ENCODE results near the gene PAXIP1. TPM values are rescaled to one million over a fixed set of nuclear protein-coding genes. Genes with fewer than 3 reads are reported as not detected.
"Not testable (repeated sequence)": the region's sequence is repeated elsewhere in the genome, so short reads cannot be mapped to it uniquely, and the experiment has no call there.

The PAXIP1 gene
- total RNA-seq, 4 donors from 2014 or later, result 13.5 to 29.6 (median 19.4) TPM

DNA sequence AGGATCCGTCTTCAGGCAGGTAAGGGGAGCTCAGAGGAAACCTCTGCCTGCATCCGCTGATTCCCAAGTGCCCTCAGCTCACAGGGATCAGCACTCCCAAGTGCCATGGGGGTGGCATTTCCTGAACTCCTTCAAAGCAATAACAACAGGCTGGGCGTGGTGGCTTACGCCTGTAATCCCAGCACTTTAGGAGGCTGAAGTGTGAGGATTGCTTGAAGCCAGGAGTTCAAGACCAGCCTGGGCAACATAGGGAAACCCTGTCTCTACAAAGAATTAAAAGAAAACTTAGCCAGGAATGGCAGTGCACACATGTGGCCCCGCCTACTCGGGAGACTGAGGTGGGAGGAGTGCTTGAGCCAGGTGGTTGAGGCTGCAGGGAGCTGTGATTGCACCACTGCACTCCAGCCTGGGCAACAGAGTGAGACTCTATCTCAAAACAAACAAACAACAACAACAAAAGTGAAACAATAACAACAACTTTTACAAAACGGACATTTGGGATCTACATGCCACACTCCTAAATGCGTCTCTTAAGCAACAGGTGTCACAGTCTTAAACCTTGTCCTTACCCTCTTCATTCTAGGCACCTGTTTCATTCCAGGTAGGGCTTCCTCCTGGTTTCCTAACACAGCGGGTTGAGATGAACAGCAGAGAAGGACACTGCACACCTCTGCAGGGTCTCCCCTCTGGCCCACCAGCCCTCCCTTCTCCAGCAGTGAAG is 73.8 kb downstream of the PAXIP1 start:
- H3K4me1 ChIP-seq, result peaks cover 16% of the 10 kb centered on the region
- no peaks in the 10 kb centered on the region for H3K36me3 ChIP-seq
- H3K27ac ChIP-seq, result peak overlapping the region; percentile 84
- no peaks in the 10 kb centered on the region for H3K9me3 ChIP-seq
- WGBS, result 51% methylated on average over 8 of the region's 9 CpGs
- H3K27me3 ChIP-seq, result no peaks in the 10 kb centered on the region
- no peak for DNase-seq (ENCODE audit: low spot score in 2 of 2)
- TF ChIP-seq EP300 (IDR thresholded peaks at IDR 0.05), result no peak
- TF ChIP-seq, protein P1, sequence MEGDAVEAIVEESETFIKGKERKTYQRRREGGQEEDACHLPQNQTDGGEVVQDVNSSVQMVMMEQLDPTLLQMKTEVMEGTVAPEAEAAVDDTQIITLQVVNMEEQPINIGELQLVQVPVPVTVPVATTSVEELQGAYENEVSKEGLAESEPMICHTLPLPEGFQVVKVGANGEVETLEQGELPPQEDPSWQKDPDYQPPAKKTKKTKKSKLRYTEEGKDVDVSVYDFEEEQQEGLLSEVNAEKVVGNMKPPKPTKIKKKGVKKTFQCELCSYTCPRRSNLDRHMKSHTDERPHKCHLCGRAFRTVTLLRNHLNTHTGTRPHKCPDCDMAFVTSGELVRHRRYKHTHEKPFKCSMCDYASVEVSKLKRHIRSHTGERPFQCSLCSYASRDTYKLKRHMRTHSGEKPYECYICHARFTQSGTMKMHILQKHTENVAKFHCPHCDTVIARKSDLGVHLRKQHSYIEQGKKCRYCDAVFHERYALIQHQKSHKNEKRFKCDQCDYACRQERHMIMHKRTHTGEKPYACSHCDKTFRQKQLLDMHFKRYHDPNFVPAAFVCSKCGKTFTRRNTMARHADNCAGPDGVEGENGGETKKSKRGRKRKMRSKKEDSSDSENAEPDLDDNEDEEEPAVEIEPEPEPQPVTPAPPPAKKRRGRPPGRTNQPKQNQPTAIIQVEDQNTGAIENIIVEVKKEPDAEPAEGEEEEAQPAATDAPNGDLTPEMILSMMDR (IDR thresholded peaks at IDR 0.05), result no peak
- TF ChIP-seq POLR2AphosphoS5 (IDR thresholded peaks at IDR 0.05), result no peak
- no peak for TF ChIP-seq POLR2A (IDR thresholded peaks at IDR 0.05)
- peak overlapping the region; percentile 62 for H3K4me3 ChIP-seq

DNA sequence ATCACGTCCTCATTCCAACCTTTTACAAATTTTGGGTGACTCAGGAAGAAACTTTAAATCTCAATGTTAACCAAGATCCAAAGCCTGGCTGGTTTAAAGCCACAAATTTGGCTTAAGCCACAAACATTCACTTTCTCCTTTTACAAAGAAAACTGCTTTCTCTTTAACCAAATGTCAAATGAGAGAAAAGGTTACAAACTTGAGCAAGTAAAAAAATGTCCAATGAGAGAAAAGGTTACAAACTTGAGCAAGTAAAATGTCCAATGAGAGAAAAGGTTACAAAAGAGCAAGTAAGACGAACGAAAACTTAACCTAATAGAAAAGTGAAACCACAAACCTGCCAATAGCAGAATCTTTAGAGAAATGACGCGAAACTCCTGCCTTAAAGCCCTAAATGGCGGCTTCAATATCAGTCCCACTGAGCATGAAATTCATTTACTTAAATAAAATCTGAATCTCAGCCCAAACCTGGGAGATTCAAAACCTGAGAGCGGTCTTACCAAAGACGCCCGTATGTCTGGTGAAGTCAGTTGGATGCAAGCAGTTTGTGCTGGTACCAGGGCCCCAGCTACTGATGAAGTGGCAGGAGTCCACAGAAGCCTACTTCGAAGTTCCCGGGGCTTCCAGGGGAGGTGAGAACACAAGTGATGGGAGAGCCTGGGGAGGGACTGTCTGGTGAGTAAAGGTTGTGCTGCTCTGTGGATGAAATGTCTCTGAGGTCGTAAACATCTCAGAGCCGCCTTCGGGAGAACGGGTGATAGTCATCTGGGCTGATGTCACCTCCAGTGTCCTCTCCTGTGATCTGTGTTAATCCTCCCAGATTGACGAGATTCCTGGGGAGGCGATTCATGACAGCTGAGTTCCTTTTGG is 74.6 kb downstream of the PAXIP1 start:
- DNase-seq (ENCODE audit: low spot score in 2 of 2), result no peak
- Histone ChIP-seq H3K27ac (peak overlapping the region; percentile 84), H3K36me3 (no peaks in the 10 kb centered on the region), H3K4me1 (peaks cover 16% of the 10 kb centered on the region), H3K27me3 (no peaks in the 10 kb centered on the region), H3K4me3 (peak overlapping the region; percentile 62), H3K9me3 (no peaks in the 10 kb centered on the region)
- TF ChIP-seq POLR2AphosphoS5 (IDR thresholded peaks at IDR 0.05) (no peak), POLR2A (IDR thresholded peaks at IDR 0.05) (no peak), EP300 (IDR thresholded peaks at IDR 0.05) (no peak)
- TF ChIP-seq, protein P1 (IDR thresholded peaks at IDR 0.05), result no peak
- 1% methylated on average over 17 of the region's 17 CpGs for WGBS

DNA sequence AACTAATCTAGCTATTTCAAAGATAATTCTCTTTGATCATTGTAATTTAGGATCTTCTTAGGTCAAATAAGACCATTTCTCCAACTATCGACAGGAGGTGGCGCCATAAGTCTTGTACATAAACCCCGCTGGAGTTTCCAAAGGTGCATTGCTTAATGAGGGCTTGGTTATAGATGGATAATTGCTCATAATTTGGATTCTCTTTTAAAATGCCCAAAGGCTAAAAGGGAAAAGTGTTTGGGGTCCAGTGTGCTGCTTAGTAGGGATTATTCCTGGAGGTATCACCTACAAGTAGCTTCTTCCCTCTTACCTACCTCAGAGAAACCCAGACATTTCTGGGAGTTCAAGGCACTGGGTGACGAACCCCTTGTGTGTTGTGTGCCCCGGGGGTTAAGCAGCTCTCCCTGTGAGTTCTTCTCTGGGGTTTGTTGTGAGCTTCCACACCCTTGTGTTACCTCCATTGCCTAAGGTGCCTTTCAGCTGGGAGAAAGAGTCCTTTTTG is 75.2 kb downstream of the PAXIP1 start:
- WGBS, result 2% methylated on average over 5 of the region's 5 CpGs
- Histone ChIP-seq H3K36me3 (no peaks in the 10 kb centered on the region), H3K9me3 (no peaks in the 10 kb centered on the region), H3K4me1 (peaks cover 16% of the 10 kb centered on the region), H3K27me3 (no peaks in the 10 kb centered on the region), H3K27ac (peak overlapping the region; percentile 84), H3K4me3 (peak overlapping the region; percentile 62)
- DNase-seq (ENCODE audit: low spot score in 2 of 2), result peak; percentile 84 to 90
- TF ChIP-seq, protein P1 (IDR thresholded peaks at IDR 0.05), result peak; percentile 42 to 47
- TF ChIP-seq POLR2A (IDR thresholded peaks at IDR 0.05), result no peak
- no peak for TF ChIP-seq EP300 (IDR thresholded peaks at IDR 0.05)
- no peak for TF ChIP-seq POLR2AphosphoS5 (IDR thresholded peaks at IDR 0.05)

DNA sequence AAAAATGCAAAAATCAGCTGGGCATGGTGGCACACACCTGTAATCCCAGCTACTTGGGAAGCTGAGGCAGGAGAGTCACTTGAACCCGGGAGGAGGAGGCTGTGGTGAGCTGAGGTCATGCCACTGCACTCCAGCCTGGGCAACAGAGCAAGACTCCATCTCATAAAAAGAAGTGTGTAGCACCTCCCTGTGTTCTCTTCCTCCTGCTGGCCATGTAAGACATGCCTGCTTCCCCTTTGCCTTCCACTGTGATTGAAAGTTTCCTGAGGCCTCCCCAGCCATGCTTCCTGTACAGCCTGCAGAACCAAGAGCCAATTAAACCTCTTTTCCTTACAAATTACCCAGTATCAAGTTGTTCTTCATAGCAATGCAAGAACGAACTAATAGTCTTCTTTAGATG is 80.5 kb downstream of the PAXIP1 start:
- not testable (repeated sequence) for H3K27me3 ChIP-seq

DNA sequence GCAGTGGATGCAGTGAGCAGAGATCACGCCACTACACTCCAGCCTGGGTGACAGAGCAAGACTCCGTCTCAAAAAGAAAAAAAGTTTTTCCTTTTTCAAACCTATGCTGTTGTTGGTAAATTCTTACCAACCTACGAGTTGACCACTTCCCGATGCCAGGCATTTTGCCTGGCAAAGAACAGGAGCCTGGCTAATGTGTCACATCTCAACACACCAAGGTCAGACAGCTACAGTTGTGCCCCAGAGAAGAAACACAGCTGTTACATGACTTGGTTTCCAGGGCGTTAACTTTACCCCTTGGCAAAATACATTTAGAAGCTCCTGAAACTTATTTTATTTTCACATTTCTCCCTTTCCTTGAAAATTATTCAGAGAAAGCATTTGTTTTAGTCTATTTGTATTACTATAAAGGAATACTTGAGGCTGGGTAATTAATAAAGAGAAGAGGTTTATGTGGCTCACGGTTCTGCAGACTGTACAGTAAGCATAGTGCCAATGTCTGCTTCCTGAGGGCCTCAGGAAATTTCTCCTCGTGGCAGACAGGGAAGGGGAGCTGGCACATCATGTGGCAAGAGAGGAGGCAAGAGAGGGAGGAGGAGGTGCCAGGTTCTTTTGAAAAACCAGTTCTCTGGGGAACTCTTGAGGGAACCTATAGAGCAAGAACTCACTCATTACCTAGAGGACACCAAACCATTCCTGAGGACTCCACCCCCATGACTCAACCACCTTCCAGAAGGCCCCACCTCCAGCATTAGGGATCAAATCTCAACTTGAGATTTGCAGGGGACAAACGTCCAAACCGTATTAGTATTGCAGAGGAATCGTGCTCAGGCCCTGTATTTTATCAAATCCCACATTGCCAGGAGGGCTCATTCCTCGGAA is 83.3 kb downstream of the PAXIP1 start:
- H3K27me3 ChIP-seq, result peaks cover 18% of the 10 kb centered on the region
- H3K4me1 ChIP-seq, result peaks cover 3% of the 10 kb centered on the region
- 62% methylated on average over 11 of the region's 11 CpGs for WGBS
- H3K36me3 ChIP-seq, result no peaks in the 10 kb centered on the region
- H3K27ac ChIP-seq, result no peak overlapping the region
- H3K4me3 ChIP-seq, result no peak overlapping the region
- DNase-seq (ENCODE audit: low spot score in 2 of 2), result peak in 1 of 2 donors; percentile 11
- no peaks in the 10 kb centered on the region for H3K9me3 ChIP-seq
- TF ChIP-seq, protein P1 (IDR thresholded peaks at IDR 0.05), result no peak
- TF ChIP-seq EP300 (IDR thresholded peaks at IDR 0.05) (no peak), POLR2A (IDR thresholded peaks at IDR 0.05) (no peak), POLR2AphosphoS5 (IDR thresholded peaks at IDR 0.05) (no peak)

More for the DNA sequence above, 80.5 kb downstream of the PAXIP1 start:
- H3K9me3 ChIP-seq; H3K4me3 ChIP-seq; H3K27ac ChIP-seq; H3K4me1 ChIP-seq; DNase-seq (ENCODE audit: low spot score in 2 of 2); H3K36me3 ChIP-seq: not testable (repeated sequence)
- 71% methylated on average over 2 of the region's 2 CpGs for WGBS

Data from suprapubic skin (tissue), 4 donors.